H1 (cell line): ENCODE measurements around the gene NBPF4. TPM values are rescaled to one million over a fixed set of nuclear protein-coding genes. Genes with fewer than 3 reads are reported as not detected.

Experiments used
- EP300 ChIP-seq, 2 experiments: IDR thresholded peaks; 1 replicate in 1 of 2; 2 replicates in 1 of 2; pipeline ENCODE4 v1.6.1; 2011 to 2012; ENCODE audit warnings: low read depth in 2 of 2, low read length in 2 of 2, mild to moderate bottlenecking in 2 of 2, borderline replicate concordance in 1 of 2, inconsistent platforms in 1 of 2, moderate library complexity in 1 of 2
- EZH2 ChIP-seq: fragments of 200-600 bp; sonication (generic); IDR thresholded peaks from 2 replicates; pipeline ENCODE4 v1.7.1; 2012; ENCODE audit warnings: low read depth, mild to moderate bottlenecking, moderate library complexity, low read length, inconsistent platforms; ENCODE audit not compliant: severe bottlenecking
- JUND ChIP-seq: IDR thresholded peaks from 2 replicates; pipeline ENCODE4 v1.6.1; 2011; ENCODE audit warnings: mild to moderate bottlenecking, improper control_type of control experiment, low read length
- MAX ChIP-seq: IDR thresholded peaks from 2 replicates; pipeline ENCODE4 v1.6.1; 2012; ENCODE audit warnings: inconsistent platforms
- RFX5 ChIP-seq: IDR thresholded peaks from 2 replicates; pipeline ENCODE4 v1.6.1; 2011; ENCODE audit warnings: low read depth, low read length, improper control_type of control experiment, borderline replicate concordance
- SP1 ChIP-seq: IDR thresholded peaks from 2 replicates; pipeline ENCODE4 v1.6.1; 2011; ENCODE audit warnings: low read depth, low read length
- USF2 ChIP-seq: IDR thresholded peaks from 2 replicates; pipeline ENCODE4 v1.6.1; 2011; ENCODE audit warnings: low read length, improper control_type of control experiment
- polyA plus RNA-seq, 7 experiments: library from polyadenylated mRNA; depleted of rRNA in 3 of 7; stranded (reverse) in 5 of 7; unstranded in 2 of 7; fragments of >200 nt in 5 of 7; fragments of 200-250 nt in 2 of 7; gene quantifications; 1 replicate in 5 of 7; 2 replicates in 1 of 7; 4 replicates in 1 of 7; pipeline versions ENCODE4 v1.2.1 to v1.2.3, GENCODE V29; 2011 to 2013; ENCODE audit warnings: missing spikeins in 2 of 7, mixed read lengths in 2 of 7
- total RNA-seq: library from RNA; stranded (reverse); fragmentation: NEBNext Ultra II Directional; extraction: Animal tissue kit (Norgen Biotek cat#: 25700); gene quantifications from 2 replicates; pipeline ENCODE4 v1.2.1, GENCODE V29; 2021

The NBPF4 gene
- total and polyA plus RNA-seq, 2 of the 8 experiments (the other 6 are each of a cell fraction or from before 2014, with no cell fraction given), result not detected

GRCh38 chr1:108192581-108192980 lies 51.3 kb downstream of the NBPF4 start (continued):
- TF ChIP-seq SP1 (no peak), EP300 (IDR thresholded peaks at IDR 0.05; ENCODE audit: borderline replicate concordance in 1 of 2, low read depth in 2 of 2, low read length in 2 of 2) (no peak), JUND (no peak), MAX (no peak), USF2 (no peak), RFX5 (no peak), EZH2 (no peak)
- TF ChIP-seq, all 59 proteins: peak for 0
